MV-4-11 (cell line): ENCODE measurements around the gene PPM1D.
"Not testable (repeated sequence)": the region's sequence is repeated elsewhere in the genome, so short reads cannot be mapped to it uniquely, and the experiment has no call there.

Experiments
- DNase-seq: peaks from one replicate; lab custom pipeline; 2025; lab: John Stamatoyannopoulos, UW

The PPM1D gene

DNA sequence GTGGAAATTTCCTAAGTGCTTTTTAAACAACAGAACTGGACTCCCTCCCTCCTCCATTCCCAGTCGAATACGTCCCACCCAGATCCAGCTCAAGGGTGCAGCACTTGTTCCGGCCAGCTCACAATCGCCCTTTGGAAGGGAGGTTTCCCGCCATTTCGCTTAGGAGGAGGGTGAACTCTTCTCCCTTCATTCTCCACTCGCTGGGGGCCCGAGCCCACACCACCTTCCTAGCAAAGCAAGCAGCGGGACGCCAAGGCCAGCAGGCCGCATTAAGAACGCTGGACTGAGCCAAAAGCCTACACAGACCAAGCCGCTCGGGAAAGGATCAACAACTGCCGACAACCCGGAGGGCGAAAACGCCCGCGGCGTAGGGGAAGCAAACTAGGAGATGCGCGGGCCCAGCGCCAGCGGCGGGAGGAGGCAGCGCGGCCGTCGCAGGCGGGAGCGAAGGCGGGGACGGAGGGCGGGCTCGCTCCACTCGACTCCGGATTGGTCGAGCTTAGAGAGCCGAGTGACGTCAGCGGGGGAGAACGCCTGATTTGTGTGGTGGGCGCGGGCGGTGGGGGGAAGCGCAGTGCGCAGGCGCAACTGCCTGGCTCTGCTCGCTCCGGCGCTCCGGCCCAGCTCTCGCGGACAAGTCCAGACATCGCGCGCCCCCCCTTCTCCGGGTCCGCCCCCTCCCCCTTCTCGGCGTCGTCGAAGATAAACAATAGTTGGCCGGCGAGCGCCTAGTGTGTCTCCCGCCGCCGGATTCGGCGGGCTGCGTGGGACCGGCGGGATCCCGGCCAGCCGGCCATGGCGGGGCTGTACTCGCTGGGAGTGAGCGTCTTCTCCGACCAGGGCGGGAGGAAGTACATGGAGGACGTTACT, at the start of gene PPM1D:
Gene PPM1D, plus strand, starts transcription at position 574 of the 870 bp plus-strand sequence. Its CDS starts 222 bp downstream, at position 796.
- DNase-seq: peak; percentile 98

DNA sequence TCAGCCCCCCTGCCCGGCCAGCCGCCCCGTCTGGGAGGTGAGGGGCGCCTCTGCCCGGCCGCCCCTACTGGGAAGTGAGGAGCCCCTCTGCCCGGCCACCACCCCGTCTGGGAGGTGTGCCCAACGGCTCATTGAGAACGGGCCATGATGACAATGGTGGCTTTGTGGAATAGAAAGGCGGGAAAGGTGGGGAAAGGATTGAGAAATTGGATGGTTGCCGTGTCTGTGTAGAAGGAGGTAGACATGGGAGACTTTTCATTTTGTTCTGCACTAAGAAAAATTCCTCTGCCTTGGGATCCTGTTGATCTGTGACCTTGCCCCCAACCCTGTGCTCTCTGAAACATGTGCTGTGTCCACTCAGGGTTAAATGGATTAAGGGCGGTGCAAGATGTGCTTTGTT, 47.7 kb upstream of the PPM1D start:
- DNase-seq: not testable (repeated sequence)

DNA sequence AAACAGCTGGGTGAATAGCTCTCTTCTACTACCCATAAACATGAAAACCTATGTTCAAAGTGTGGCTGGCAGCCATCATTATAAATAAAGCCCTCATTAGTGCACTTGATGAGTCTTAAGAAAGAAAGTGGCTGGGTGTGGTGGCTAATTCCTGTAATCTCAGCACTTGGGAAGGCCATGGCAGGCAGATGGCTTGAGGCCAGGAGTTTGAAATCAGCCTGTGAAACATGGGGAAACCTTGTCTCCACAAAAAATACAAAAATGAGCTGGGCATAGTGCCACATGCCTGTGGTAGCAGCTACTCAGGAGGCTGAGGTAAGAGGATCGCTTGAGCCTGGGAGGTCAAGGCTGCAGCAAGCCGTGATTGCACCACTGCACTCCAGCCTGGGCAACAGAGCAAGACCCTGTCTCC, 45.6 kb upstream of the PPM1D start:
- DNase-seq: no peak

DNA sequence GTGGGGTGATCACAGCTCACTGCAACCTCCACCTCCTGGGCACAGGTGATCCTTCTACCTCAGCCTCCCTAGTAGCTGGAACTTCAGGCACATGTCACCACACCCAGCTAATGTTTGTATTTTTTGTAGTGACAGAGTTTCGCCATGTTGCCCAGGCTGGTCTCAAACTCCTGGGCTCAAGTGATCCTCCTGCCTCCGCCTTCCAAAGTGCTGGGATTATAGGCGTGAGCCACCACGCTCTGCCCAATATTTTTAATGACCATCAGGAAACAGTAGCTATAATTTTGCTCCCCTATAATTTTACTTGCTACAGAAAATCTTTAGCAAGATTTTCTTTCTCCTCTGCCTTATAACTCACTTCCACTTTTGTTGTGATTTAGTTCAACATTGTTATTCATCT, 44.2 kb upstream of the PPM1D start:
- DNase-seq: no peak

DNA sequence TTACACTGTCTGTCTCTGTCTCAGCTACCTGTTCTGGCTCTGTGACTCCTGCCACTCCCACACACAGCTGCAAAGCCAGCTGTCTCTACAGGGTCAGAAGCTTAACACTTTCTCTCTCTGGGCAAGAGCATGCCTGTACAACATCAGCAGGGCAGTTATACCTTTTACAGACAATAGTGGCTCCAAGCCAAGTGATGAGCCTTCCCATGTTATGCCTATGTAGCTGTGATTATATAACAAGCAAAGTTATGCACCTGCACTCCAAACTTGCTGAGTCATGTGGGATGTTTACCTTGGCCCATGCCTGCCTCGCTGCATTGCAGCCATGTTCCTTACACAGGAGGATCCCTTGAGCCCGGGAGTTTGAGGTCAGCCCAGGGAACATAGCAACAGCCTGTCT, 42.2 kb upstream of the PPM1D start:
- no peak for DNase-seq

DNA sequence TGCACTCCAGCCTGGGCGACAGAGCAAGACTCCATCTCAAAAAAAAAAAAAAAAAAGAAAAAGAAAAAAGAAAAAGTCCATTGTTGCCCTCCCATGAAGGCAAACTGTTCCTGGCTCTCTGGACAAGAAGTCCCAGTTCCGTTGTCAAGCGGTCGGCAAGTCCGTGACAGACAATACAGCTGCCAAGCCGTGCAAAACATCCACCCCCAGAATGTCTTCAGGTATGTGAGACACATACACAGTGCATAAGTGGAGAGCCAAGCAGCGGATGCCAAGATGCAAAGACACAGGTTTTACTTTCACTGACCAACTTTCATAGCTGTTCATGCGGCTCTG, 40.4 kb upstream of the PPM1D start:
- DNase-seq: no peak

DNA sequence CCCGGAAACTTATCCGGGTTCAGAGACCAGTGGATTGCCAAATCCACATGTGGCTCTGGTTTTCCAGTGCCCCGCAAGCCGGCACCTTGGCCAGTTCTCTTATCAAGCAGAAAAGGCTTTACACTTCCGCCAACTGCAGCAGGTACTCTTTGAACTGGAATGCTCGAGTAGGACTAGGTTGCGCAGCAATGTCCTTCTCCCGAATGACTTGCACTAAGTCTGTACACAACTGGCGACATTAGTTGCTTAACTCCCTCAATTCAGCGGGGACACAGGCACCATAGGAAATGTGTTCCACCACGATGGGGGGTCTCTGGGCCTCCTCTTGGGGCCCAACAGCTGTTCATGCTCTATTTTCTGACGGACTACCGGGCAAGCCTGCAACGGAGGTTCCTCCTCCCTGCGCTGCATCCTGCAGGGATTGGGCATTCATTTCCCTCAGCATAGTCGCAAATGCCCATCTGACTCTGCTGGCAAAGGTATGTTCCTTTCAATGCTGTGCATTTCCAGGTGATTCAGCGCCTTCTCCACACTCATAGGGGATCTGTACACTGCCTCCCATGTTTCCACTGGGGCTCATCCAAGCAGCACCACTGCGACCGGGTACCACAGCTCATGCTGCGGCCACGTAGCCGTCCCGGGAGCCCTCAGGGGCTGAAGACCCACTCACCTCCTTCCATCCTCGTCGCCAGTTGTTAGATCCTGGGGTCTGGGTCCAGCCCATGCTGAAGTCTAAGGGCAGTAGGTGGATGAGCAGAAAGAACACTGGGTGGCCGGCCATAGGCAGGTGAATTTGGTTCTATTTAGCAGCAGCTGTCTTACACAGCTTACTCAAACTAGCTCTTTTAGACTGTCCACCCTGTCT, 39.8 kb upstream of the PPM1D start:
- DNase-seq: no peak

DNA sequence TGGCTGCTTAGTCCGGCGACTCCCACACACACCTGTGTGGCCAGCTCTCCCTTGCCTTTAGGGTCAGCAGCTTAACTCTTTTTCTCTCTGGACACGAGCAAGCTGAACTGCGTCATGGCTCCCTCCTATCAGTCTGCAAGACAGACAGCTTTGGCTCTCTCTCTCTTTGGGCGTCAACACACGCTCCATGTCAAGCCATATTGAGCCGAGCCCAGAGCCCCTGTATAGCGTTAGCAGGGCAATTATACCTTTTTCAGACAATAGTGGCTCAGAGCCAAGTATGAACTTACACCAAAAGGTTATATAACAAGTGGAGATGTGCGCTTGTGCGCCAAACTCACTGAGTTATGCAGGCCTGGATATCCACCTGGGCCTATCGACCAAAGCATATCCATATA, 39.1 kb upstream of the PPM1D start:
- no peak for DNase-seq

DNA sequence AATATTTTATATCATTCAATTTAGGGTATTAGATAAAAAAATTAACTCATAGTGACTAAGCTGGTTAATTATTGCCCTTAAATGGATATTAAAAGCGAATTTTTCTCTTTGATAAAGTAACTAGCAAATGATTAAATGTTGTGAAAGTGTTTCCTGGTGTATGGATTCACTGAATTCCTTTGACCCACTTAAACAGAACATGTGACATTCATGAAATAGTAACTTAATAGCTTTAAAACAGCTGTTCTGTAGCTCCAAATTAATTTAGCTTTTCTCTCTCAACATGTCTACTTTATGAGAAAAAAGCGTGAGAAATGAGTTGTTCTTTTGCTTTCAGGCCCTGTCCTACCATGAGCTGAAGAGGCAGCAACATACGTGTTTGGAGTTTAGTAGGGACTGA, 37.6 kb upstream of the PPM1D start:
- no peak for DNase-seq

DNA sequence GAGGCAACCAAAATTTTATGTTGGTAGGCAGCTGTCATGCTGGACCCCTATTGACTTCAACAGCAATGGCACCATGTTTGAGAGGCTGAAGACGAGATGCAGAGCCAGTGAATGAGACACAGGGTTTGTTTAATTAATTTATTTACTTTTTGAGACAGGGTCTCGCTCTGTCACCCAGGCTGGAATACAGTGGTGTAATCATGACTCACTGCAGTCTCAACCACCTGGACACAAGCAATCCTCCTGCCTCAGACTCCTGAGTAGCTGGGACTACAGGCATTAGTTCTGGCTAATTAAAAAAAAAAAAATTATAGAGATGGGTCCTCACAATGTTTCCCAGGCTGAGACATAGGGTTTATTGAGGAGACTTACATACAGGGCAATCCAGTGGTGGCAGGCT, 36.2 kb upstream of the PPM1D start:
- DNase-seq: no peak

DNA sequence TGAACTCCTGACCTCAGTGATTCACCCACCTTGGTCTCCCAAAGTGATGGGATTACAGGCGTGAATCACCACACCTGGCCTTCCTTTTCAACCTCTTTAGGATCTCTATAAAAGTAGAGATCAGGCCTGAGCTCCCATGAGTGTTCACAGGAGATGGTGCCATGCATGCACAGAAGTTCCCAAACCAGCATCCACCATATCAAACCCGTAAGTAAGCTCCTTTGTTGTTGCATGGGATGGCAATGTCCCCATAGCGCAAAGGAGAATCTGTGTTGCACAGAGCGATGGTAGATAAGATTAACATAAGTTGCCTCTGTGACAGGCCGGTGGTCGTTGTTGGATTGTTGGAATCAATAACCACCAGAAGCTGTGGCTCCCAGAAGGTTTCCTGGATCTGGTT, 34.8 kb upstream of the PPM1D start:
- DNase-seq: no peak

DNA sequence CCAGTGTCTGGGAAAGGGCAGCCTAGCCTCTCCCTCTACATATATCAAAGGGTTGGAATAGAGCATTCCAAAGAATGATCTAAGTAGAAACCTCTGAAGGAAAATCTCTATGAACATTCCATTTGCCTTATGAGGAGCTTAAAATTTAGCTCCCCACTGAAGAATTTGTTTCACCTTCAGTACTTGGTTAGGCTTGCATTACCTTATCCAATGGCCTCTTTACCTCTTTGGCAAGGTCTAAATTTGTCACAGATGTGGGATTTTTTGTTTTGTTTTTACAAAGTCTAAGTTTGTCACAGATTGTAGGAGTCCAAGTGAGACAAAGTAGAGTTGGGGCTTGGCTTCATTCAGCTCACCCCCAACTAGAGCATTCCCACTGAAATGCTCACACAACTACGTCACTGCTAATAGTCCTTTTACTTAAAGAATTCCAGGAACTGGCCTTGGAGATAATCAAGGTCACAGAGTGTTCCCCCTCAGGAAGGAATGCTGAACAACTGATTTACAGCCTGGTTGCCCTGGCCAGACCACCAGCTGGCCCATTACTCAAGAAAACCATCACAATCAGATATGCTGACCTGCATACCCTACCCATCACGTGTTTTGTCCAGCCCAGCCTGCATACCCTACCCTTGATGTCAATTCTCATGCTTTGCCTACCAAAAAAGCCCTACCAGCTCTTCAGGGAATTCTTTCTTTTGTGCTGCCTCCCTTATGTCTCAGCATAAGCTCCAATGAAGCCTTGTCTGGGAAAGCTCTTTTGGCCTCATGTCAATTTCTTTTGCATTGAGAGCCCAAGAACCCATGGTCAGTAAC, 26.5 kb upstream of the PPM1D start:
- no peak for DNase-seq

DNA sequence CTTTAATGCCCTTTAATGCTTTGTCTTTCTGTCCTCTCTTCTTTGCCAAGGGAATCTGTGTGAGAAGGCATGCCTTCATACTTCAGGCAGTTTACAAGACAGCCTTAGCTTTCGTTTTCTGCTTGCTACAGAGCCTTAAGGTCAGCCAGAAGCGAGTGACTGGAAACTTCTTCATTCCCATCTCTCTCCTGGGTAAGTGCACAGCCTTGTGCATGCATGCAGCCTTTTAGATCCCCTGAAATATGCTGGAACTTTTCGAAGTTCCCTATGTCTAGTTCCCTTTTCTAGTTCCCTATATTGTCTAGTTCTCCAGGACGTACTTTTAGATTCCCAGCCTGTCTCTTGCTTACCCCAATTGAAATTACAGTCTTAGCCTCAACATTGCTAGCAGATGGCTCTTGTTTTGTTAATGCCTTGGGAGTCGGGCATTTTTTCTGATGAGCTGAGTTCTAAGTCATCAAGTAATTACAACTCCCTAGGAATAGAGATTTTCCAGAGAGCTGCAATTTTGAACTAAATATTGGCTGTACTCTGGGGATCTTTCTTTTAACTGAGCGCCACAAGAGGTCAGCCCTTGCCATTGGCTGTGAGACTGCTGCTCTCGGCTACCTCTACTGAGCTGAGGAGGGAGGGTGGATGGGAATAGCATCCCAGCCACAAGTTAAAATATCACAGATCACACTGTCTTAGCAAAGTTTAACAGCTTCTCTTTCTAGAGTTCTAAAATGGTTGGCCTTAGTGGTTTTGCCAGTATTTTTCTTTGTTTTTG, 22.7 kb upstream of the PPM1D start:
- peak; percentile 65 for DNase-seq

DNA sequence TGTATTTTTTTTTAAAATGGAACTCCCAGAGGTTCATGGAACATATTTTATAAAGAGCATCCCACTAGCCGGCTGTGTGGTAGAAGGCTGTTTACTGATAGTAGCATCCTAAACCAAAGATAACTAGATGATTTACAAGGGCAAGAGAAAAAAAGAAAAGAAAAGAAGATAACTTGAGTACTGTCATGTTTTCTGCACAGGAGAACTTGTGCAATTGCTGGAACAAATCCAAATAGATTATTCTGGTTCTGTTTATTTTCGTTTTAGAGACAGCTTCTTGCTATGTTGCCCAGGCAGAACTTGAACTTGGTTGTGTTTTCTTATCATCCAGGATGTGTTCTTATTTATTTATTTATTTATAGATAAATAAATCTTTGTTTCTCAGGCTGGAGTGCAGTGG, 20.9 kb upstream of the PPM1D start:
- no peak for DNase-seq

DNA sequence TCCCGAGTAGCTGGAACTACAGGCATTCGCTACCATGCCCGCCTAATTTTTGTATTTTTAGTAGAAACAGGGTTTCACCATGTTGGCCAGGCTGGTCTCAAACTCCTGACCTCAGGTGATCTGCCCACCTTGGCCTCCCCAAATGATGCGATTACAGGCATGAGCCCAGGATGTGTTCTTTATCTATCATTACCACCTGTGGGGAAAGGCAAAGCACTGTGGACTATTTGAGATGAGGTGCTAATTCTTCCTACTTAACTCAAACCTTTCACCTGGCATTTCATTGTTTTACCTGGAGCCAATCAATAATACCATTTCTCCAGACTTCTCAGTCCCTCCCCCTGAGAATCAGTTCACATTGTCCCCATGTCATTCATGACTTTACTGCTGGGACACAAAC, 20.4 kb upstream of the PPM1D start:
- no peak for DNase-seq

DNA sequence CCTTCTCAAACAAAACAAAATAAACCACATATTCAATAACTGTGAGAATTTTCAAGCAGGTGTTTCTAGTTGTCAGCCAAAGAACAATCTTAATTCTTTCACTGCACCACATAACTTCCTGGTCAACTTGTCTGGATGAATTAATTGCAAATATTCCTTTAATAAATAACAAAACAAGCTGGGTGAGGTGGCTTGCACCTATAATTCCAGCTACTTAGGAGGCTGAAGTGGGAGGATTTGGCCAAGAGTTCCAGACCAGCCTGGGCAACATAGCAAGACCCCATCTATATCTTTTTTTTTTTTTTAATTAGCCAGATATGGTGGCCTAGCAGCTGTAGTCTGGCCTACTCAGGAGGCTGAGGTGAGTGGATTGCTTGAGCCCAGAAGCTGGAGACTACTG, 17.0 kb upstream of the PPM1D start:
- DNase-seq: no peak

DNA sequence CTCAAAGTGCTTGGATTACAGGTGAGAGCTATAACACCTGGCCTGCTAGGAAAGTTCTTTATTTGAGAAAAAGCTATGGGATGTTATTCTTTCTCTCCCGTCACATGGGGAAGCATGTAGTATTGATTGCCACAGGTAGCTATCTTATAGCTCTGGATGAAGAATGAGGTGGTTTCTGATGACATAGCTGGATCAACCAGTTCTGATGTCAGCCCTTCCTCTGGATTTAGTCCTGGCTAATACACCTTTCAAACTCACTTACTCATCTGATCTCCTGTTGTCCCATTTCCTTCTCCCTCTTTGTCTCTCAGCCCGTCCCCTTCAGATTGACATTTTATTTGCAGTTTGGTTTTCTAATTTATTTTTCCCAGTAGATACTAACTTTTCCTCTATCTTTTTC, 14.1 kb upstream of the PPM1D start:
- no peak for DNase-seq

DNA sequence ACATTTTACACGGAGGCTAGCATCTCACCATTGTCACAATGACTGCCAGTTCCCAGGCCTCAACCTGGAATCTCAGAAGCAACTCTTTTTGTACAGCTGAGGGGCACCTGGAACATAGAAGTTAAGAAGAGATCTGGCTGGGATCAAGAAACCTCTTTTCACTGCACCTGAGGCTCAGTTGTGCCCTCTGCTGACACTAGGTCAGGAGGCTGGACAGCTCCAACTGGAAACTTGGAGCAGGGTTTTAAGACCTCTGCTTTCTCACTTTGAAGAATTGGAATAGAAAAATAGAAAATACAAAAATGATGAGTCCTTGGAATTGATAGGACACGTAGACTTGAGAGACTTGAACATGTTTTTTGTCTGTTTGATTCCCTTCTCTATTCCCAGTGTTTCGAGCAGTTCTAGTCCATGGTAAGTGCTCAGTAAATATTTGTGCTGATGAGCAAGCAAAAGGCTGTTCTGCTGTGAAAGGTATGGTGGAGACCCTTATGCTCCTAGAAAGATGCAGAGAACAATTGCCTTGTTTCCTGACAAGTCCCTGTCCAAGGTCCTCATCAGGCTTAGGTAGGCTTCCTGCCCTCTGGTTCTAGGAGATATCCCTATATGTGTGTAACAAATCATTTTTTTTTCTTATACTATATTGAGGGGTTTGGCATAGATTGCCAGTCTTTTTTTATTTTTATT, 13.6 kb upstream of the PPM1D start:
- no peak for DNase-seq

DNA sequence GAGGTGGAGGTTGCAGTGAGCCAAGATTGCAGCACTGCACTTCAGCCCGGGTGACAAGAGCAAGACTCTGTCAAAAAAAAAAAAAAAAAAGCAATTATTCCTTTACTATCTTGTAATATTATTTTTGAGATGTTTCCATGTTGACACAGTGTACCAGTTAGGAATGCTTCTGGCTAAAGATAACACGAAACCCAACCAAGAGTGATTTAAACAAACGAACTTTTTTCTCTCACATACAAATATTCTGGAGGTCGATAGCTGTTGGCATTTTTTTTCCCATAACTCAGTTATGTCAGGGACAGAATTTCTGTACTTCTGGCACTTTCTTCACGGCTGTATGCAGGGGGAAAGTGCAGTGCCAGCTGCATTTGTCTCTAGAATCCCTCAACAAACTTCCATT, 9.9 kb upstream of the PPM1D start:
- no peak for DNase-seq

DNA sequence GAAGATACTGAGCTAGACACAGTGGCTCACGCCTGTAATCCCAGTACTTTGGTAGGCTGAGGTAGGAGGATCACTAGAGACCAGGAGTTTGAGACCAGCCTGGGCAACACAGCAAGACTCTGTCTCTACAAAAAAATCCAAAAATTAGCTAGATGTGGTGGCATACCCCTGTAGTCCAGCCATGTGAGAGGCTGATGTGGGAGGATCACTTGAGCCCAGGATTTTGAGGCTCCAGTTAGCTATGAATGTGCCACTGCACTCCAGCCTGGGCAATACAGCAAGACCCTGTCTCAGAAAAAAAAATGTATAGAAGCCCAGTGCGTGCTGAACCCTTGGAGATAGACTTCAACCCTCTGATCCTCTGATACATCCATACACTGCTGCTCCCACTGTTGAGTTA, 7.2 kb upstream of the PPM1D start:
- DNase-seq: no peak

DNA sequence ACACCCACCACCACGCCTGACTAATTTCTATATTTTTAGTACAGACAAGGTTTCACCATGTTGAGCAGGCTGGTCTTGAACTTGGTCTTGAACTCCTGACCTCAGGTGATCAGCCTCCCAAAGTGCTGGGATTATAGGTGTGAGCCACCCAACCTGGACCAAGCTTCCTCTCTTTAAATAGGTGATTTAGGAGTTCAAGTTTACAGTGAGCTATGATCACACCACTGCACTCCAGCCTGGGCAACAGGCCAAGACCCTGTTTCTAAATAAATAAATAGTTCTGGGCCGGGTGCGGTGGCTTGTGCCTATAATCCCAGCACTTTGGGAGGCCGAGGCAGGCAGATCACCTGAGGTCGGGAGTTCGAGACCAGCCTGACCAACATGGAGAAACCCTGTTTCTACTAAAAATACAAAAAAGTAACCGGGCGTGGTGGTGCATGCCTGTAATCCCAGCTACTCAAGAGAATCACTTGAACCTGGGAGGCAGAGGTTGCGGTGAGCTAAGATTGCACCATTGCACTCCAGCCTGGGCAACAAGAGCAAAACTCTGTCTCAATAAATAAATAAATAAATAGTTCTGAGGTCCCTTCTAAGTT, 6.5 kb upstream of the PPM1D start:
- not testable (repeated sequence) for DNase-seq
